GM12801 (cell line): Measurements from ENCODE around the gene DGKE.

Experiments
- TF ChIP-seq, protein P1 (sequence below): IDR thresholded peaks from one replicate; pipeline ENCODE4 v1.5.1; 2011; ENCODE audit warnings: control low read depth; ENCODE audit not compliant: insufficient read length; ENCODE audit errors: extremely low read depth

DGKE gene

DNA sequence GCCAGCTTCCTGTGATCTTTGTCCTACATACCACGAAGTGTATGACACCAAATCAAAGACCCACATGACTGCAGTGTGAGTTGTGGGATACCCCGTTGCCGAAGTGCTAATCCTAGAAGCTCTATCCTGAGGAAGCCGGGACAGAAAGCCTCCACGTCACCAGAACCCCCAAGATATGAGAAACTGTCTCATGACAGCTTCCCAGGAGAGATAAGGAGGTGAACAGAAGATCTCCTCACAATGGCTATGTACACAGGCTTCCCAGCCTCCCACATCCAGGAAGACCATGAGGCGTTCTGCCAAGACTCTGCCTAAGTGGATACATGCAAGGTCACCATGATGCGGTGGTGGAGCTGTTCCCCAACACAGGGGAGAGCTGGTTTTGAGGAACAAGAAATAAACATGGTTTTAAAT is 42.8 kb downstream of the DGKE start:
- TF ChIP-seq, protein P1, sequence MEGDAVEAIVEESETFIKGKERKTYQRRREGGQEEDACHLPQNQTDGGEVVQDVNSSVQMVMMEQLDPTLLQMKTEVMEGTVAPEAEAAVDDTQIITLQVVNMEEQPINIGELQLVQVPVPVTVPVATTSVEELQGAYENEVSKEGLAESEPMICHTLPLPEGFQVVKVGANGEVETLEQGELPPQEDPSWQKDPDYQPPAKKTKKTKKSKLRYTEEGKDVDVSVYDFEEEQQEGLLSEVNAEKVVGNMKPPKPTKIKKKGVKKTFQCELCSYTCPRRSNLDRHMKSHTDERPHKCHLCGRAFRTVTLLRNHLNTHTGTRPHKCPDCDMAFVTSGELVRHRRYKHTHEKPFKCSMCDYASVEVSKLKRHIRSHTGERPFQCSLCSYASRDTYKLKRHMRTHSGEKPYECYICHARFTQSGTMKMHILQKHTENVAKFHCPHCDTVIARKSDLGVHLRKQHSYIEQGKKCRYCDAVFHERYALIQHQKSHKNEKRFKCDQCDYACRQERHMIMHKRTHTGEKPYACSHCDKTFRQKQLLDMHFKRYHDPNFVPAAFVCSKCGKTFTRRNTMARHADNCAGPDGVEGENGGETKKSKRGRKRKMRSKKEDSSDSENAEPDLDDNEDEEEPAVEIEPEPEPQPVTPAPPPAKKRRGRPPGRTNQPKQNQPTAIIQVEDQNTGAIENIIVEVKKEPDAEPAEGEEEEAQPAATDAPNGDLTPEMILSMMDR, result no peak

GRCh38 chr17:56879280-56879679 is 45.3 kb downstream of the DGKE start:
- TF ChIP-seq, protein P1, result no peak

DNA sequence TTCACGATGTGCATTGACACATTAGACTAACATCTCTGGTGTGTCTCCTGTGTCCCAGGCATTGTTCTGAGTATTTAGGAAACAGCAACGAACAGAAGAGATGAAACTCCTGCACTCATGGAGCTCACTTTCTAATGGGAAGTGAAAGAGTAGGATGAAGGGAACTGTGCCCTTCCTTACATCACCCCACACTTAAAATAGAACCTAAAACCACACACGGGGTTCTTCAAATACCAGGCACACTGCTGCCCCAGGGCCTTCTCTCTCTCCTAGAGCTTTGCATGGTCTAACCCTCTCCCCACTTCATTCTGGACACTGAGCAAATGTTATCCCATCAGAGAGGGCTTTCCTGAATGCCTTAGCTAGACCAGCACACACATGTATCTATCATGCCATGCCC is 46.2 kb downstream of the DGKE start:
- TF ChIP-seq, protein P1, result no peak

DNA sequence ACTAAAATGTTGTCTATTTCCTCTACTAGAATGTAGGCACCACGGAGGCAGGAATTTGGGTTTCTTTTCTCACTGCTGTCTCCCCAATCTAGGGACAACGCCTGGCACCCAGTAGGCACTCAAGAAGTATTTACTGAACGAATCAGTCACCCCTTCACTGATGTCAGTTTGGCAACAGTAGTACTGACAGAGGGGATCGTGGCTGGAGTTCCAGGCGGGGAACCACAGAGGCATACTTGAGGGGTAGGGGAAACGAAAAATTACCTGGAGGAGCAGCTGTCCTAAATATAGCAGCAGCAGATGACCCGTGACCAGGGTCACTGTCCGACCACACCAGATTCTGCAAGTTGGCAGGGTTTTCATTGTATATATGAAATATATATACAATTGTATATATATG is 46.6 kb downstream of the DGKE start:
- TF ChIP-seq, protein P1, result no peak

DNA sequence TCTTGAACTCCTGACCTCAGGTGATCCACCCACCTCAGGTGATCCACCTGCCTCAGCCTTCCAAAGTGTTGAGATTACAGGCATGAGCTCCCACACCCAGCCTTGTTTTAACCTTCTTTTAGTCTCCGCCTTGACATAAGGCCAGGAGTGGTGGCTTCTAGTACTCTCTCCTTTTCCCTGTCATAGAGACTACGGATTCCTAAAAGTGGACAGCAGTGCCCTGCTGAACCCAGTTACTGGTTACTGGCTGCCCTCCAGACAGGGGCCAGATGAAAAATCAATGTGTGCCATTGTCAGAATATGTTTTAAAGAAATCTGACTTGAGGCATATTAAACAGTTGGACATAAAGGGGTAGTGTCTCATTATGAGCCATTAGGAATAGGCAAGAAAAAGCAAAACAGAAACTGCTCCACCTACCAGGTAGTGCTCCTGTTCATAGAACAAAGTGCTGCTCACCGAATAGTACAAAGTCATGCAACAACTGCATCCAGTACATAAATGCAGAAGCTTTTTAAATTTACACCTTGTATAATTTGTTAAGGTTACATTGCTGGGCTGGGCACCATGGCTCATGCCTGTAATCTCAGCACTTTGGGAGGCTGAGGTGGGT is 47.8 kb downstream of the DGKE start:
- TF ChIP-seq, protein P1, result no peak

- TF ChIP-seq, protein P1, result no peak
These were observed 49.7 kb downstream of the DGKE start for GRCh38 chr17:56883616-56884015.

- TF ChIP-seq, protein P1, result no peak
These were observed 50.7 kb downstream of the DGKE start for GRCh38 chr17:56884483-56885311.
